Smooth muscle cell (in vitro differentiated cells): ENCODE measurements around the gene REC8. TPM values are rescaled to one million over a fixed set of nuclear protein-coding genes. Genes with fewer than 3 reads are reported as not detected.

ENCODE experiments used
- DNase-seq: peaks from one replicate; lab custom pipeline; 2025; ENCODE audit not compliant: unreplicated experiment; lab: John Stamatoyannopoulos, UW
- H2AFZ ChIP-seq: fragments of 200-600 bp; sonication (generic); 2 replicates; pipeline ENCODE4 v1.6.0; 2016; ENCODE audit warnings: antibody characterized with exemption, low read depth, mild to moderate bottlenecking
- H3F3A ChIP-seq: fragments of 200-600 bp; sonication (generic); 2 replicates; pipeline ENCODE4 v1.6.0; 2017; ENCODE audit warnings: antibody characterized with exemption, low read depth
- H3K27ac ChIP-seq: fragments of 200-600 bp; sonication (generic); 2 replicates; pipeline ENCODE4 v1.5.1; 2016; ENCODE audit warnings: low read depth, mild to moderate bottlenecking
- H3K27me3 ChIP-seq: fragments of 200-600 bp; sonication (generic); 2 replicates; pipeline ENCODE4 v1.6.1; 2016; ENCODE audit warnings: low read depth, mild to moderate bottlenecking
- H3K36me3 ChIP-seq: fragments of 200-600 bp; sonication (generic); 2 replicates; pipeline ENCODE4 v1.5.1; 2016; ENCODE audit warnings: low read depth
- H3K4me1 ChIP-seq: fragments of 200-600 bp; sonication (generic); 2 replicates; pipeline ENCODE4 v1.5.1; 2016; ENCODE audit warnings: low read depth
- H3K4me2 ChIP-seq: fragments of 200-600 bp; sonication (generic); 2 replicates; pipeline ENCODE4 v1.6.0; 2016; ENCODE audit warnings: mild to moderate bottlenecking
- H3K4me3 ChIP-seq: fragments of 200-600 bp; sonication (generic); 2 replicates; pipeline ENCODE4 v1.5.1; 2016; ENCODE audit warnings: mild to moderate bottlenecking
- H3K79me2 ChIP-seq: fragments of 200-600 bp; sonication (generic); 2 replicates; pipeline ENCODE4 v1.6.0; 2016; ENCODE audit warnings: low read depth, mild to moderate bottlenecking
- H3K9ac ChIP-seq: fragments of 200-600 bp; sonication (generic); 2 replicates; pipeline ENCODE4 v1.6.0; 2016; ENCODE audit warnings: low read depth
- H3K9me3 ChIP-seq: fragments of 200-600 bp; sonication (generic); replicated peaks from 2 replicates; pipeline ENCODE4 v1.5.1; 2016; ENCODE audit warnings: low read depth
- H4K20me1 ChIP-seq: fragments of 200-600 bp; sonication (generic); 2 replicates; pipeline ENCODE4 v1.6.0; 2016; ENCODE audit warnings: low read depth
- CTCF ChIP-seq: fragments of 200-600 bp; sonication (generic); IDR thresholded peaks from 2 replicates; pipeline ENCODE4 v1.5.1; 2017; ENCODE audit warnings: borderline replicate concordance, mild to moderate bottlenecking, antibody characterized with exemption; ENCODE audit not compliant: insufficient read depth, poor library complexity, severe bottlenecking
- WGBS: methylation state at CpG from one replicate; pipeline ENCODE4 v1.1.7; 2016; ENCODE audit warnings: low lambda C conversion rate; 5-methylcytosine and 5-hydroxymethylcytosine counted together
- polyA plus RNA-seq: library from polyadenylated mRNA; unstranded; fragments of >200 nt; fragmentation: Nextera tagmentation; extraction: Ambion mirVana; gene quantifications from 2 replicates; pipeline ENCODE4 v1.2.1, GENCODE V29; 2016
- total RNA-seq: library from RNA; depleted of rRNA; stranded (reverse); fragments of >200 nt; gene quantifications from 2 replicates; pipeline ENCODE4 v1.2.3, GENCODE V29; 2014

The REC8 gene
- total and polyA plus RNA-seq, 2 experiments from 2014 or later, result 9.3 to 16.8 TPM

- no peak for DNase-seq
- Histone ChIP-seq H3K4me1 (peaks cover 11% of the 10 kb centered on the region), H3K27me3 (no peaks in the 10 kb centered on the region), H3K4me2 (peak overlapping the region; percentile 85), H3K27ac (peak overlapping the region; percentile 78), H3K9ac (peak overlapping the region; percentile 54), H4K20me1 (no peaks in the 10 kb centered on the region), H3K9me3 (no peaks in the 10 kb centered on the region), H2AFZ (no peak overlapping the region), H3K79me2 (peaks cover 22% of the 10 kb centered on the region), H3F3A (peaks cover 10% of the 10 kb centered on the region), H3K36me3 (no peaks in the 10 kb centered on the region), H3K4me3 (peak overlapping the region; percentile 58)
- whole genome bisulfite sequencing, result 5% methylated on average over 3 of the region's 3 CpGs
- no peak for TF ChIP-seq CTCF
These were observed 17.1 kb downstream of the REC8 start for GRCh38 chr14:24189059-24189375.

GRCh38 chr14:24189460-24189859, 17.6 kb downstream of the REC8 start:
- no peaks in the 10 kb centered on the region for H3K9me3 ChIP-seq
- peaks cover 11% of the 10 kb centered on the region for H3K4me1 ChIP-seq
- DNase-seq, result no peak
- H3K36me3 ChIP-seq, result no peaks in the 10 kb centered on the region
- WGBS, result 96% methylated on average over 9 of the region's 9 CpGs
- H3F3A ChIP-seq, result peaks cover 10% of the 10 kb centered on the region
- peak overlapping the region; percentile 78 for H3K27ac ChIP-seq
- no peak overlapping the region for H3K4me3 ChIP-seq
- no peaks in the 10 kb centered on the region for H4K20me1 ChIP-seq
- no peak overlapping the region for H3K9ac ChIP-seq
- peaks cover 24% of the 10 kb centered on the region for H3K79me2 ChIP-seq
- H3K4me2 ChIP-seq, result peak overlapping the region; percentile 85
- no peak overlapping the region for H2AFZ ChIP-seq
- H3K27me3 ChIP-seq, result no peaks in the 10 kb centered on the region
- TF ChIP-seq CTCF, result no peak

- Histone ChIP-seq H2AFZ (no peak overlapping the region), H3K4me1 (peaks cover 11% of the 10 kb centered on the region), H3K9me3 (no peaks in the 10 kb centered on the region), H3K27me3 (no peaks in the 10 kb centered on the region), H3K36me3 (no peaks in the 10 kb centered on the region), H3K27ac (no peak overlapping the region), H3K9ac (no peak overlapping the region), H3F3A (peaks cover 10% of the 10 kb centered on the region), H3K4me3 (no peak overlapping the region), H3K79me2 (peaks cover 30% of the 10 kb centered on the region), H4K20me1 (no peaks in the 10 kb centered on the region), H3K4me2 (no peak overlapping the region)
- no peak for TF ChIP-seq CTCF
- DNase-seq, result no peak
- 97% methylated on average over 10 of the region's 10 CpGs for WGBS
These were observed 18.5 kb downstream of the REC8 start for GRCh38 chr14:24190416-24190815.

GRCh38 chr14:24192933-24193332, 21.1 kb downstream of the REC8 start:
- Histone ChIP-seq H3F3A (peaks cover 10% of the 10 kb centered on the region), H3K4me3 (no peak overlapping the region), H3K27ac (no peak overlapping the region), H3K4me2 (no peak overlapping the region), H2AFZ (no peak overlapping the region), H3K79me2 (peaks cover 38% of the 10 kb centered on the region), H3K27me3 (no peaks in the 10 kb centered on the region), H3K36me3 (no peaks in the 10 kb centered on the region), H3K4me1 (peaks cover 15% of the 10 kb centered on the region), H3K9me3 (no peaks in the 10 kb centered on the region), H4K20me1 (no peaks in the 10 kb centered on the region), H3K9ac (no peak overlapping the region)
- WGBS, result 99% methylated on average over 15 of the region's 15 CpGs
- no peak for DNase-seq
- TF ChIP-seq CTCF, result no peak
